Measurements from ENCODE around the gene CALML3.

CALML3 gene

GRCh38 chr10:5524641-5525560 is at the start of gene CALML3:
Gene CALML3, plus strand, starts transcription at chr10:5524961. Its CDS starts 125 bp downstream, at chr10:5525086.
- TF ChIP-seq EP300 (IDR thresholded peaks at IDR 0.05; ENCODE audit: borderline replicate concordance) (no peak), RAD21 (IDR thresholded peaks at IDR 0.05; ENCODE audit: low read depth) (no peak), USF1 (IDR thresholded peaks at IDR 0.05) (no peak)

- TF ChIP-seq YY1 (IDR thresholded peaks at IDR 0.05; ENCODE audit: low read depth) (no peak), FOXM1 (IDR thresholded peaks at IDR 0.05; ENCODE audit: borderline replicate concordance, low read depth) (no peak), RAD21 (IDR thresholded peaks at IDR 0.05; ENCODE audit: low read depth) (no peak), TEAD4 (IDR thresholded peaks at IDR 0.05) (no peak), TAF1 (IDR thresholded peaks at IDR 0.05; ENCODE audit: low read depth) (no peak), USF1 (IDR thresholded peaks at IDR 0.05) (no peak), CREB1 (IDR thresholded peaks at IDR 0.05; ENCODE audit: low read depth) (no peak), MAX (IDR thresholded peaks at IDR 0.05) (no peak)
These were observed 47.7 kb upstream of the CALML3 start for GRCh38 chr10:5476918-5477525.

GRCh38 chr10:5477948-5478693 is 46.6 kb upstream of the CALML3 start:
- no peak for TF ChIP-seq EP300 (IDR thresholded peaks at IDR 0.05; ENCODE audit: borderline replicate concordance)
- no peak for TF ChIP-seq EGR1 (IDR thresholded peaks at IDR 0.05)
- TF ChIP-seq CEBPB (IDR thresholded peaks at IDR 0.05), result no peak
- no peak for TF ChIP-seq MAX (IDR thresholded peaks at IDR 0.05)
- TF ChIP-seq TEAD4 (IDR thresholded peaks at IDR 0.05), result no peak
- TF ChIP-seq USF1 (IDR thresholded peaks at IDR 0.05), result no peak
- no peak for TF ChIP-seq FOXM1 (IDR thresholded peaks at IDR 0.05; ENCODE audit: borderline replicate concordance, low read depth)
- no peak for TF ChIP-seq TCF12 (IDR thresholded peaks at IDR 0.05; ENCODE audit: low read depth)
- no peak for TF ChIP-seq NFIC (IDR thresholded peaks at IDR 0.05)
- TF ChIP-seq REST (IDR thresholded peaks at IDR 0.05; ENCODE audit: low read depth), result no peak
- no peak for TF ChIP-seq CREB1 (IDR thresholded peaks at IDR 0.05; ENCODE audit: low read depth)
- TF ChIP-seq ZBTB7A (IDR thresholded peaks at IDR 0.05; ENCODE audit: low read depth), result no peak
- no peak for TF ChIP-seq TAF1 (IDR thresholded peaks at IDR 0.05; ENCODE audit: low read depth)
- TF ChIP-seq YY1 (IDR thresholded peaks at IDR 0.05; ENCODE audit: low read depth), result no peak
- TF ChIP-seq RAD21 (IDR thresholded peaks at IDR 0.05; ENCODE audit: low read depth), result no peak

GRCh38 chr10:5478694-5479305 is 46.0 kb upstream of the CALML3 start:
- TF ChIP-seq ZBTB7A (IDR thresholded peaks at IDR 0.05; ENCODE audit: low read depth) (no peak), TCF12 (IDR thresholded peaks at IDR 0.05; ENCODE audit: low read depth) (no peak), EGR1 (IDR thresholded peaks at IDR 0.05) (no peak), FOXM1 (IDR thresholded peaks at IDR 0.05; ENCODE audit: borderline replicate concordance, low read depth) (no peak), CREB1 (IDR thresholded peaks at IDR 0.05; ENCODE audit: low read depth) (no peak), RAD21 (IDR thresholded peaks at IDR 0.05; ENCODE audit: low read depth) (no peak)

- TF ChIP-seq YY1 (IDR thresholded peaks at IDR 0.05; ENCODE audit: low read depth), result no peak
- TF ChIP-seq TEAD4 (IDR thresholded peaks at IDR 0.05), result no peak
- no peak for TF ChIP-seq CREB1 (IDR thresholded peaks at IDR 0.05; ENCODE audit: low read depth)
- TF ChIP-seq RAD21 (IDR thresholded peaks at IDR 0.05; ENCODE audit: low read depth), result no peak
- TF ChIP-seq NFIC (IDR thresholded peaks at IDR 0.05), result no peak
- TF ChIP-seq TAF1 (IDR thresholded peaks at IDR 0.05; ENCODE audit: low read depth), result no peak
- no peak for TF ChIP-seq MAX (IDR thresholded peaks at IDR 0.05)
- TF ChIP-seq REST (IDR thresholded peaks at IDR 0.05; ENCODE audit: low read depth), result no peak
- TF ChIP-seq TCF12 (IDR thresholded peaks at IDR 0.05; ENCODE audit: low read depth), result no peak
- no peak for TF ChIP-seq ZBTB7A (IDR thresholded peaks at IDR 0.05; ENCODE audit: low read depth)
- TF ChIP-seq EP300 (IDR thresholded peaks at IDR 0.05; ENCODE audit: borderline replicate concordance), result no peak
- TF ChIP-seq USF1 (IDR thresholded peaks at IDR 0.05), result no peak
- no peak for TF ChIP-seq EGR1 (IDR thresholded peaks at IDR 0.05)
- TF ChIP-seq CEBPB (IDR thresholded peaks at IDR 0.05), result no peak
- TF ChIP-seq FOXM1 (IDR thresholded peaks at IDR 0.05; ENCODE audit: borderline replicate concordance, low read depth), result no peak
These were observed 45.1 kb upstream of the CALML3 start for GRCh38 chr10:5479481-5480161.

All from Ishikawa (cell line).